D721Med (cell line): ENCODE data around the gene CPEB2.
"Not testable (repeated sequence)": the region's sequence is repeated elsewhere in the genome, so short reads cannot be mapped to it uniquely, and the experiment has no call there.

ENCODE experiments used
- DNase-seq: peaks from one replicate; pipeline ENCODE4 v3.0.0; 2011; ENCODE audit warnings: low spot score; ENCODE audit not compliant: insufficient read length
- FAIRE-seq: peaks from 2 replicates; lab custom pipeline; 2011; peaks lifted over from hg19 to GRCh38; lab: Jason Lieb, UNC
- CTCF ChIP-seq: IDR thresholded peaks from 2 replicates; pipeline ENCODE4 v1.5.1; 2012; ENCODE audit warnings: mild to moderate bottlenecking, control low read depth; ENCODE audit not compliant: insufficient read depth; ENCODE audit errors: missing control alignments

CPEB2 gene

GRCh38 chr4:15068298-15068697 lies 66.0 kb downstream of the CPEB2 start:
- DNase-seq (no peak), FAIRE-seq (no peak)
- no peak for TF ChIP-seq CTCF

DNA sequence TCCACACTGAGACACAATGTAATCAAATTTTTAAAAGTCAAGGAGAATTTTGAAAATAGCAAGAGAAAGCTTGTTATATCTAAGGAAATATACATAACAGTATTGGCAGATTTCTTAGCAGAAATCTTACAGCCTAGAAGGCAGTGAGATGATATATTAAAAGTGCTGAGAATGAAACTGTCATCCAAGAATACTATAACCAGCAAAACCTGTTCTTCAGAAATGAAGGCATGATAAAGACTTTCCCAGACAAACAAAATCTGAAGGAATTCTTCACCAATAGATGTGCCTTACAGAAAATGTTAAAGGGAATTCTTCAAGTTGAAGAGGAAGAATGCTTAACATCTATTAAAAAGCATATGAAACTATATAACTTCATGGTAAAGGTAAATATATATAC lies 73.6 kb downstream of the CPEB2 start:
- DNase-seq (no peak), FAIRE-seq (no peak)
- no peak for TF ChIP-seq CTCF

DNA sequence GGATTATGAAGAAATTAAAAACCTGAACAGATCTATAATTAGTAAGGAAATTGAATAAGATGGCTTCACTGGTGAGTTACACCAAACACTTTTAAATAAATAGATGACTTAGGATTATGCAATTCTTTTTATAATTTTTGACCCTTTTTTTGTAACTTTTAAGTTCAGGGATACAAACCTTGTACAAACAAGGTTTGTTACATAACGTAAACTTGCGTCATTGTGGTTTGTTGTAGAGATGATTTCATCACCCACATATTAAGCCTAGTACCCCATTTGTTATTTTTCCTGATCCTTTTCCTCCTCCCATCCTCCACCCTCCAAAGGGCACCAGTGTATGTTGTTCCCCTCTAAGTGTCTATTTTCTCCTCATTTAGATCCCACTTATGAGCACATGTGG lies 75.7 kb downstream of the CPEB2 start:
- TF ChIP-seq CTCF, result no peak
- FAIRE-seq, result no peak
- DNase-seq, result no peak

GRCh38 chr4:15078682-15079642 lies 76.7 kb downstream of the CPEB2 start:
- no peak for FAIRE-seq
- DNase-seq, result no peak
- no peak for TF ChIP-seq CTCF

DNA sequence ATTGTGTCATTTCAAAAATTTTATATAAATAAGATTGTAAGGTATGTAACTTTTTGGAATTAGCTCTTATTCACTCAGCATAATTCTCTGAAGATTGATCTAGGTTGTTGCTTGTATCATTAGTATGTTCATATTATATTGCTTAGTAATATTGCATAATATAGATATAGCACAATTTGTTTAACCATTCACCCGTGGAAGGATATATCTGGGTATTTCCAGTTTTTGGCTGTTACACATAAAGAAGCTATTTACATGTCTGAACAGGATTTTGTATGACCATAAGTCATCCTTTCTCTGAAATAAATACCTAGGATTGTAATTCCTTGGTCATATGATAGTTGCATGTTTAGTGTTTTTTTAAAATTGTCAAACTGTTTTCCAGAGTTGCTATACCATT lies 82.5 kb downstream of the CPEB2 start:
- DNase-seq, result no peak
- no peak for FAIRE-seq
- TF ChIP-seq CTCF, result no peak

- not testable (repeated sequence) for FAIRE-seq, DNase-seq
Observed at GRCh38 chr4:15085762-15086161, 83.5 kb downstream of the CPEB2 start.

- DNase-seq, FAIRE-seq: not testable (repeated sequence)
Observed at GRCh38 chr4:15086259-15086658, 84.0 kb downstream of the CPEB2 start.

DNA sequence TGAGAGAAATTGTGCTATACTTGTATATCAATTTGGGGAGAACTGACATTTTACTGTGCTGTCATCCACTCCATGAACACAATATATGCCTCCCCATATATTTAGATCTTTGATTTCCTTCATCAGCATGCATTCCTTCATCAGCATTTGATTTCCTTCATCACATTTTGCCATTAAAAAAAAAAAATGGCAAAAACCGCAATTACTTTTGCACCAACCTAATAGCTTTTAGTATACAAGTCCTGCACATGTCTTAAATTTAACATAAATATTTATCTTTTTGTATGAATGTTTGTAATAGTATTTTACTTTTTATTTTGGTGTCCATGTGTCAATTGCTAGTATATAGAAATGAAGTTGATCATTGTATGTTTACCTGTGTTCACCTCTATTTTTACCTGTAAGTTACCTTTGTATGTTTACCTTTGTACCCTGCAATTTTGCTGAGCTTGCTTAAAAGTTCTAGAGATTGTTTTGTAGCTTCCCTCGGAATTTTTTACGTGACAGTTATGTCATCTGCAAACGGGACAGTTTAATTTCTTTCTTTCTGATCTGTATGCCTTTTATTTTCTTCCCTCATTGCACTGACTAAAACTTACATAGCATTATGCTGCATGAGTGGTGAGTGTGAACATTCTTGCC lies 86.2 kb downstream of the CPEB2 start:
- FAIRE-seq (no peak), DNase-seq (no peak)
- no peak for TF ChIP-seq CTCF
